ENCODE results near the gene IL1RAP. TPM values are rescaled to one million over a fixed set of nuclear protein-coding genes. Genes with fewer than 3 reads are reported as not detected.
"Not testable (repeated sequence)": the region's sequence is repeated elsewhere in the genome, so short reads cannot be mapped to it uniquely, and the experiment has no call there.

The IL1RAP gene
- total and polyA plus RNA-seq, 5 donors: 1.6 to 8.5 (median 5.5) TPM

DNA sequence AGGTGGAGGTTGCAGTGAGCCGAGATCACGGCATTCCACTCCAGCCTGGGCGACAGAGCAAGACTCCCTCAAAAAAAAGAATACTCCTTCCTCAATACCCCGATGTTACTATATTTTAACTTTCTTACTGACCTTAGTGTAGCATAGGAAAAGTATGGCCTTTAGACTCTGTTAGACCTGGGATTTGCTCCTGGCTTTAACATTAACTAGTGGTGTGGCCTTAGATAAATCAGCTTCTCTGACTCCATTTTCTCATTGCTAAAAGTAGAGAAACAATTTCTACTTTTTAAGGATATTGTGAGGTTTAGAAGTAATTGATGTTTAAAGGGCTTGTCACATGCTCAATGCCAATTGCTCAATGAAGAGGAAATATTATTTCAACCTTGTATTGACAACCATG, 7.6 kb upstream of the IL1RAP start:
- ATAC-seq (no peak), DNase-seq (no peak)
- Histone ChIP-seq H3K27me3 (ENCODE audit: control insufficient read depth, insufficient read depth) (no peaks in the 10 kb centered on the region), H3K27ac (ENCODE audit: low read length) (no peak overlapping the region), H3K4me1 (ENCODE audit: control insufficient read depth, insufficient read depth, low read length) (no peaks in the 10 kb centered on the region), H3K4me3 (ENCODE audit: low read length) (no peak overlapping the region), H3K9me3 (ENCODE audit: control insufficient read depth, low read length) (no peaks in the 10 kb centered on the region)
- 95% methylated on average over 4 of the region's 4 CpGs for WGBS
- intact Hi-C loops (cut with DNase I): no loop called here

DNA sequence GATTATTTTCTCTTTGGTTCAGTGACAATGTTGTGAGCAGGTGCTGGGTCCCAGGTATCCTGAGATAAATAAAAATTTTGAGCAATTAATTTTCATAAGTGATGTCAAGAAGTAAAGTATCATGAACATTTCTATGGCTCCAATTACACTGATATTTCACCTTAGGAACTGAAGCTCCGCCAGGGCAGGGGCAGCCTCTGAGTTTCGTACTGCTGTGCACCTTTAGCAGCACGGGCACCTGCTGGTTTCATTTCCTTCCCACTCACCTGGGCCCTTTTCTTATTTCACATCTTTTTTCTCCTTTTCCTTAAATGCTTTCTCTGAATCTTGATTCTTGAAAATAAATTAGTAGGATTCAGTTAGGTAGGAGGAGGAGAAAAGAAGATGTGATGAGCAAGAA, 1.2 kb upstream of the IL1RAP start:
- intact Hi-C loops (cut with DNase I): loop anchor here in 1 of 4 donors (5.0 kb wide), 1 partner anchor 185 kb away; no protein-coding TSS in a partner anchor
- ATAC-seq (no peak), DNase-seq (no peak)
- no peaks in the 10 kb centered on the region for H3K9me3 ChIP-seq (ENCODE audit: control insufficient read depth, low read length)
- H3K4me3 ChIP-seq (ENCODE audit: low read length): no peak overlapping the region
- WGBS: 97% methylated on average over 3 of the region's 3 CpGs
- no peaks in the 10 kb centered on the region for H3K4me1 ChIP-seq (ENCODE audit: control insufficient read depth, insufficient read depth, low read length)
- H3K27ac ChIP-seq (ENCODE audit: low read length): no peak overlapping the region
- no peaks in the 10 kb centered on the region for H3K27me3 ChIP-seq (ENCODE audit: control insufficient read depth, insufficient read depth)

DNA sequence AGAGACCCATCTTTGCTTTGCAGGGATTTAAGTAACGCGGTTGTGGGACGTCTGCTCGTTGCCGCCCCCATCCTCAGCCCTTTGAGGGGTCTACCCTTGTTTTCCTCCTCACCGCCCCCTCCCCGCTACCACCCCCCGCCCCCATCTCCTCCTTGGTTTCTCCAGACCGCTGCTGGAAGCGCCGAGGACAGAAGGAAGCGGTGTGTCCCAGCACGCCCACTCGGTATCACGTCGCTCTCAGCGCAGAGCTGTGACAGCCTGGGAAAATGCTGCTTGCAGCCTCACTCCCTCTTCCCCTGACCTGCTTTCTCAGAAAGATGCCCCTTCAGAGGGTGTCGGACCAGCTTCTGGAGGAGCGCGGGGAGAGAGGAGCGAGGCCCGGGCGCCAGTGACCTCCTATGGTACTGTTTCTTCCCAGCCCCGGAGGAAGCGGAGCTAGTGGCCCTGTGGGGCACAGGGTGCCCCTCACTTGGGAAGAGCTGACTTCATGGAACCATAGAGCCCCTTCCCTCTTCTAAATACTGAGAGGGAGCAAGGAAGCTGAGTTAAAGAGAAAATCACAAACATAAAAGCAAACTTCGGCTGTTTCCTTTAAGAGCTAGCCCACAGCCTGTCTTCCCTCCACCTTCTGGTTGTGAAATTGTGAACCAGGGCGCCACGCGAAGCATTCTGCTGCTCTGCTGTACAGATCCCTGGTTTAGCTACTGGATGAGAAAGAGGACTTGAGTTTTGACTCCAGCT, 698 bp downstream of the IL1RAP start:
- peak overlapping the region; percentile 43 for H3K27ac ChIP-seq (ENCODE audit: low read length)
- under 1% methylated on average over 29 of the region's 29 CpGs for WGBS
- DNase-seq: peak; percentile 28 to 73 (median 71)
- H3K9me3 ChIP-seq (ENCODE audit: control insufficient read depth, low read length): no peaks in the 10 kb centered on the region
- no peaks in the 10 kb centered on the region for H3K4me1 ChIP-seq (ENCODE audit: control insufficient read depth, insufficient read depth, low read length)
- H3K27me3 ChIP-seq (ENCODE audit: control insufficient read depth, insufficient read depth): no peaks in the 10 kb centered on the region
- peak; percentile 53 to 74 for ATAC-seq
- intact Hi-C loops (cut with DNase I): loop anchor here in 1 of 4 donors (5.0 kb wide), 1 partner anchor 183 kb away; no protein-coding TSS in a partner anchor
- H3K4me3 ChIP-seq (ENCODE audit: low read length): peak overlapping the region; percentile 83

DNA sequence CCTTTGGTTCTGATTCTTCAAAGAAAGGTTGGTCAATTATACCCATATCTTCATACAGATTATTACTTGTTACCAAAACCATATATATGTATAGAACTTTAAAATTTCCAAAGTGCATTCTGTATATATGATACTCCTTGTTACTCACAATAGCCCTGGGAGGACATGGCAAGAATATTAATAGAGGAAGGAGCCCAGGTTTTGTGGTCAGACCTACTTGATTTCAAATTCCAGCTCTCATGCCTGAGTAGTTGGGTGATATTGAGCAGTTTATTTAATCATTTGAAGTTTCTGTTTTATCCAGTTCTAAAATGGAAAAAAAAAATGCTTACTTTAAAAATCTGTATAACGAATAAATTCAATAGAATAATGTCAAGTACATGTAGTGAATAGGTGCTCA, 2.5 kb downstream of the IL1RAP start:
- Histone ChIP-seq H3K9me3 (ENCODE audit: control insufficient read depth, low read length) (no peaks in the 10 kb centered on the region), H3K27me3 (ENCODE audit: control insufficient read depth, insufficient read depth) (no peaks in the 10 kb centered on the region), H3K4me1 (ENCODE audit: control insufficient read depth, insufficient read depth, low read length) (no peaks in the 10 kb centered on the region), H3K4me3 (ENCODE audit: low read length) (no peak overlapping the region), H3K27ac (ENCODE audit: low read length) (no peak overlapping the region)
- DNase-seq (no peak), ATAC-seq (no peak)
- WGBS: 97% methylated on average over 1 of the region's 1 CpG
- intact Hi-C loops (cut with DNase I): no loop called here

DNA sequence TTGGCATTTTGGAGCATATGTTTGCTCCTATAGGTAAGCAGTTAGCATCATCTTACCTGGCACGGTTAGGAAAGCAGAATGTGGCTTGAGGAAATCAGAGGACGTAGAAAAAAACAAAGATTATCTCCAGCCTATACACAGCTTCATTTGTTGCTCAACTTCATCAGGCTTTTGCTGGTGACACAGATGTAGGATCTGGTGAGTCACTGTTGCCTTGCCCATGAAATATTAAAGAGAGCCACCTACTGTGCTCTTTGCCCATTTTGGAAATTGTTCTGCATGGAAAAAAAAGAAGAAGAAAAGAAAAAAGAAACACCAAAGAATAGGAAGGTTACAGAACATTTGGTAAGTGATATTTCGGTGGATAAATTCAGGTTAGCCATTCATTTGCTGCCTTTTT, 3.8 kb downstream of the IL1RAP start:
- no peaks in the 10 kb centered on the region for H3K4me1 ChIP-seq (ENCODE audit: control insufficient read depth, insufficient read depth, low read length)
- H3K27ac ChIP-seq (ENCODE audit: low read length): no peak overlapping the region
- WGBS: 82% methylated on average over 3 of the region's 3 CpGs
- DNase-seq (no peak), ATAC-seq (no peak)
- intact Hi-C loops (cut with DNase I): no loop called here
- no peaks in the 10 kb centered on the region for H3K27me3 ChIP-seq (ENCODE audit: control insufficient read depth, insufficient read depth)
- no peaks in the 10 kb centered on the region for H3K9me3 ChIP-seq (ENCODE audit: control insufficient read depth, low read length)
- no peak overlapping the region for H3K4me3 ChIP-seq (ENCODE audit: low read length)

DNA sequence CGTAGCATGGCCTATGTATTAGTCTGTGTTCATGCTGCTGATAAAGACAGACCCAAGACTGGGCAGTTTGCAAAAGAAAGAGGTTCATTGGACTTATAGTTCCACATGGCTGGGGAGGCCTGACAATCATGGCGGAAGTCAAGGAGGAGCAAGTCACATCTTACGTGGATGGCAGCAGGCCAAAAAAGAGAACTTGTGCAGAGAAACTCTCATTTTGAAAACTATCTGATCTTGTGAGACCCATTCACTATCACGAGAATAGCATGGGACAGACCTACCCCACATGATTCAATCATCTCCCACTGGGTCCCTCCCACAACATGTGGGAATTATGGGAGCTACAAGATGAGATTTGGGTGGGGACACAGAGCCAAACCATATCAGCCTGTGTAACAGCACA, 4.6 kb downstream of the IL1RAP start:
- H3K4me1 ChIP-seq (ENCODE audit: control insufficient read depth, insufficient read depth, low read length); H3K9me3 ChIP-seq (ENCODE audit: control insufficient read depth, low read length); DNase-seq; H3K27ac ChIP-seq (ENCODE audit: low read length); H3K27me3 ChIP-seq (ENCODE audit: control insufficient read depth, insufficient read depth); intact Hi-C loops (cut with DNase I); H3K4me3 ChIP-seq (ENCODE audit: low read length); ATAC-seq: not testable (repeated sequence)
- WGBS: 88% methylated on average over 4 of the region's 4 CpGs

DNA sequence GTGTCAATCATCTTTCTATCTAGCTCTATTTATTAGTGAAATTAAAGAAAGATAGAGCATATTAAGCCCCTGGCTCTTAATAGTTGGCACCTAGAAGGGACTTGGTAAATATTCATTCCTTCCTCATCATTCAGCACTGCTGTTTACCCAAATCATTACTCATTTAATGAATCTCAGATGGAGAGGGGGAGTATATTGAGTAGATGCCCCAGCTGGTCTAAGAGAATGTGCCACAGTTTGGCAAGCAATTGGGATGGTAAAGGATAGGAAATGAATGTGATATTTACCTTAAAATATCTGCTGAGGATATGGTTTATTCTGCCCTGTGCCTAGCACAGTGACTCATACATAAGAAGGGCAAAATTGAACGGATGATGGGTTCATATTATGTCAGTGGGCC, 6.0 kb downstream of the IL1RAP start:
- H3K27ac ChIP-seq (ENCODE audit: low read length): no peak overlapping the region
- intact Hi-C loops (cut with DNase I): no loop called here
- H3K4me3 ChIP-seq (ENCODE audit: low read length): no peak overlapping the region
- no peaks in the 10 kb centered on the region for H3K4me1 ChIP-seq (ENCODE audit: control insufficient read depth, insufficient read depth, low read length)
- DNase-seq (no peak), ATAC-seq (no peak)
- 57% methylated on average over 1 of the region's 1 CpG for WGBS
- H3K9me3 ChIP-seq (ENCODE audit: control insufficient read depth, low read length): no peaks in the 10 kb centered on the region
- H3K27me3 ChIP-seq (ENCODE audit: control insufficient read depth, insufficient read depth): no peaks in the 10 kb centered on the region

DNA sequence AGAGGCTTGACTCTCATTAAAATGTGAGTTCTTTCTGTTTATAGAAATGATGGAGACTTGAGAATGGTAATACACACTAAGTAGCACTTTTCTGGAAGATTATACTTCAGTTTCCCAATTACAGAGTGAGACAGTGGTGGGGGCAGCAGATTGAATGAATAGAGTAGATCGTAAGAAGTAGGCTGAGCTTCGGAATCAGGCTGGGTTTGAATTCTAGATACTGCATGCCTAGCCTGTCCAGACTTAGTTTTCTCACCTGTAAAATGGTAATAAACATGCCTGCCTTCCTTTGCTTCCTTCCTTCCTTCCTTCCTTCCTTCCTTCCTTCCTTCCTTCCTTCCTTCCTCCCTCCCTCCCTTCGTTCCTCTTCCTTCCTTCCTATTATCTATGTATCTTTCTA, 8.1 kb downstream of the IL1RAP start:
- DNase-seq (no peak), ATAC-seq (no peak)
- H3K4me3 ChIP-seq (ENCODE audit: low read length): no peak overlapping the region
- H3K9me3 ChIP-seq (ENCODE audit: control insufficient read depth, low read length): no peaks in the 10 kb centered on the region
- intact Hi-C loops (cut with DNase I): no loop called here
- 86% methylated on average over 3 of the region's 3 CpGs for WGBS
- no peak overlapping the region for H3K27ac ChIP-seq (ENCODE audit: low read length)
- no peaks in the 10 kb centered on the region for H3K4me1 ChIP-seq (ENCODE audit: control insufficient read depth, insufficient read depth, low read length)
- H3K27me3 ChIP-seq (ENCODE audit: control insufficient read depth, insufficient read depth): no peaks in the 10 kb centered on the region

DNA sequence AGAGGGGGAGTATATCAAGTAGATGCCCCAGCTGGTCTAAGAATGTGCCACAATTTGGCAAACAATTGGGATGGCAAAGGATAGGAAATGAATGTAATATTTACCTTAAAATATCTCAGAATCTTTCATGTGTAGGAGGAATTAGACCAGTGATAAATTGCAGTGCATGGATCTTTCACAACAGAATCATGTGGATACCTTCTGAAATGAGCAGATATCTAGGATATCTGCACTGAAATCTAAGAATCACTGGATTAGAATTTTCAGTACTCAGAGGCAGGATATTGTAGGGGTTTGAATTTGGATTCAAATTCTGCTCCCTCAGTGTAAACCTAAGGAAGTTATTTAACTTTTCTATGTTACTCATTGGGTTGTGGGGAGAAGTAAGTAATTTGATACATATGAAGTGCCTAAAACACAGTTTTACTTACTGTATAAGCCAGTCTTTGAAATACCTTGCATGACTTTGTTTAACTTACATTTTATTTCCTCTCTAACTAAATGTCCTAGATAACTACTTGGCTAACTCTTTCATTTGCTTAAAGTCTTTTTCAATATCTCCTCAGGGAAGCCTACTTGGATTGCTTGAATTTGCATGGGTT, 8.8 kb downstream of the IL1RAP start:
- no peaks in the 10 kb centered on the region for H3K4me1 ChIP-seq (ENCODE audit: control insufficient read depth, insufficient read depth, low read length)
- no peak overlapping the region for H3K27ac ChIP-seq (ENCODE audit: low read length)
- intact Hi-C loops (cut with DNase I): no loop called here
- ATAC-seq: no peak
- no peak for DNase-seq
- no peaks in the 10 kb centered on the region for H3K9me3 ChIP-seq (ENCODE audit: control insufficient read depth, low read length)
- H3K4me3 ChIP-seq (ENCODE audit: low read length): no peak overlapping the region
- no peaks in the 10 kb centered on the region for H3K27me3 ChIP-seq (ENCODE audit: control insufficient read depth, insufficient read depth)

DNA sequence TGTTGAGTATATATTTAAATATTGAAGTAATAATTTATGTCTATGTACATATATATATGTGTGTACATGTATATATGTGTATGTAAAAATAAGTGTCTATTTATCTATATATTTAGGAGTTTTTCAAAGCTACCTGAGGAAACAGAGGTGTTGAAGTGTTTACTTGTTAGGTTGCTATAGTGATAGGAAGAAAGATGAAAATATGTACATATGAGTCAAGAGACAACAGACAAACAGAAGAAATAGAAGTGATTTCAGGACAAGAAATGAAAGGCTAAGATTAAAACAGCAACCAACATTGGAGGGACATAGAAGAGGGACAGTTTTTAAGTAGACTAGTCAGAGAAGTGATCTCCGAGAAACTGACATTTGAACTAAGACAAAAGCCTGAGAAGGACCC, 11.1 kb downstream of the IL1RAP start:
- Histone ChIP-seq H3K4me3 (ENCODE audit: low read length) (no peak overlapping the region), H3K9me3 (ENCODE audit: control insufficient read depth, low read length) (no peaks in the 10 kb centered on the region), H3K27me3 (ENCODE audit: control insufficient read depth, insufficient read depth) (no peaks in the 10 kb centered on the region), H3K27ac (ENCODE audit: low read length) (no peak overlapping the region), H3K4me1 (ENCODE audit: control insufficient read depth, insufficient read depth, low read length) (no peaks in the 10 kb centered on the region)
- DNase-seq (no peak), ATAC-seq (no peak)
- intact Hi-C loops (cut with DNase I): no loop called here
- 96% methylated on average over 1 of the region's 1 CpG for WGBS

DNA sequence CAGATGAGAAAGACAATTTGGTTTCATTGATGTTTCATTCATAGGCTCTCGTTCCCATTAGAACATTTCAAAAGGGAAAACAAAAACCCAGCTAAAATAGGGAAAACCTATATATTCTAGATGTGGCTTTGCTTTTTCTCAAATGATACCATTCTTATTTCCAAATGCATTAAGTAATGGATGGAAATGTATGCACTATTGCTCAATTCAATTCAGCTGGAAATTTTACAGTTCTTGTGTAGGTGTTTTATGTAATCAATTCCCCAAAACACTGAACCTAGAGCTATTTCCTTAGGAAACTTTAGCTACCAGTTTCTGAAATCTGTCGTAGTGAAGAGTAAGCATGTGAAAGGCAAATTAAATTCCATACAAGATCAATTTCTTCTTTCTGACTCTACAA, 11.7 kb downstream of the IL1RAP start:
- DNase-seq (no peak), ATAC-seq (no peak)
- WGBS: 94% methylated on average over 2 of the region's 2 CpGs
- intact Hi-C loops (cut with DNase I): no loop called here
- Histone ChIP-seq H3K9me3 (ENCODE audit: control insufficient read depth, low read length) (no peaks in the 10 kb centered on the region), H3K4me1 (ENCODE audit: control insufficient read depth, insufficient read depth, low read length) (no peaks in the 10 kb centered on the region), H3K4me3 (ENCODE audit: low read length) (no peak overlapping the region), H3K27me3 (ENCODE audit: control insufficient read depth, insufficient read depth) (no peaks in the 10 kb centered on the region), H3K27ac (ENCODE audit: low read length) (no peak overlapping the region)

Measured in right cardiac atrium (tissue), 5 donors.